Keratinocyte (primary cell): ENCODE data around the gene LANCL1. TPM values are rescaled to one million over a fixed set of nuclear protein-coding genes. Genes with fewer than 3 reads are reported as not detected.

Experiments
- DNase-seq: peaks from one replicate; pipeline ENCODE4 v3.0.0-alpha.2; 2011; ENCODE audit warnings: low read depth, missing footprints, low spot score
- FAIRE-seq: peaks from 2 replicates; lab custom pipeline; 2011; peaks lifted over from hg19 to GRCh38; lab: Jason Lieb, UNC
- H2AFZ ChIP-seq: 2 replicates; pipeline ENCODE4 v1.6.0; 2012; ENCODE audit warnings: low read length, control low read depth, inconsistent platforms; ENCODE audit not compliant: control insufficient read depth
- H3K27ac ChIP-seq: 2 replicates; pipeline ENCODE4 v1.5.1; 2011; ENCODE audit warnings: low read length; ENCODE audit not compliant: control insufficient read depth, insufficient read depth
- H3K27me3 ChIP-seq: 3 replicates; pipeline ENCODE4 v1.6.0; 2011; ENCODE audit warnings: low read length; ENCODE audit not compliant: control insufficient read depth, insufficient read depth; ENCODE audit errors: extremely low read depth
- H3K36me3 ChIP-seq, 2 experiments: 2 replicates in 1 of 2; 3 replicates in 1 of 2; pipeline ENCODE4 v1.5.1; 2011; ENCODE audit warnings: low read length in 2 of 2, mild to moderate bottlenecking in 1 of 2; ENCODE audit not compliant: control insufficient read depth in 2 of 2, insufficient read depth in 2 of 2; ENCODE audit errors: extremely low read depth in 1 of 2
- H3K4me1 ChIP-seq: 3 replicates; pipeline ENCODE4 v1.5.1; 2011; ENCODE audit warnings: low read length; ENCODE audit not compliant: control insufficient read depth, insufficient read depth; ENCODE audit errors: extremely low read depth
- H3K4me2 ChIP-seq: 3 replicates; pipeline ENCODE4 v1.6.0; 2011; ENCODE audit warnings: low read depth, low read length; ENCODE audit not compliant: control insufficient read depth, insufficient read depth; ENCODE audit errors: extremely low read depth
- H3K4me3 ChIP-seq, 3 experiments: fragments of 200-600 bp in 1 of 3; sonication (generic) in 1 of 3; 2 replicates in 2 of 3; 3 replicates in 1 of 3; pipeline ENCODE4 v1.5.1; 2011 to 2016; ENCODE audit warnings: low read length in 3 of 3, mild to moderate bottlenecking in 3 of 3, control low read depth in 2 of 3, inconsistent platforms in 1 of 3, low read depth in 1 of 3, mixed read lengths in 1 of 3, mixed run types in 1 of 3, moderate library complexity in 1 of 3; ENCODE audit not compliant: control insufficient read depth in 2 of 3, insufficient read depth in 2 of 3; ENCODE audit errors: extremely low read depth in 1 of 3
- H3K79me2 ChIP-seq: 2 replicates; pipeline ENCODE4 v1.6.0; 2012; ENCODE audit warnings: low read length; ENCODE audit not compliant: control insufficient read depth, insufficient read depth
- H3K9ac ChIP-seq: 3 replicates; pipeline ENCODE4 v1.6.0; 2011; ENCODE audit warnings: low read length; ENCODE audit not compliant: control insufficient read depth, insufficient read depth; ENCODE audit errors: extremely low read depth
- H3K9me1 ChIP-seq: 3 replicates; pipeline ENCODE4 v1.6.0; 2011; ENCODE audit warnings: low read length; ENCODE audit not compliant: control insufficient read depth, insufficient read depth; ENCODE audit errors: extremely low read depth
- H3K9me3 ChIP-seq: 2 replicates; pipeline ENCODE4 v1.5.1; 2012; ENCODE audit warnings: low read depth, low read length; ENCODE audit not compliant: control insufficient read depth
- H4K20me1 ChIP-seq: 3 replicates; pipeline ENCODE4 v1.6.0; 2011; ENCODE audit warnings: low read length; ENCODE audit not compliant: control insufficient read depth, insufficient read depth; ENCODE audit errors: extremely low read depth
- CTCF ChIP-seq, 3 experiments: IDR thresholded peaks in 1 of 3; conservative IDR thresholded peaks in 1 of 3; optimal IDR thresholded peaks in 1 of 3; 2 replicates in 2 of 3; 3 replicates in 1 of 3; pipeline versions ENCODE3 to v1.5.1; 2011; ENCODE audit warnings: low read length in 3 of 3, mild to moderate bottlenecking in 3 of 3, moderate library complexity in 2 of 3, control low read depth in 1 of 3, inconsistent platforms in 1 of 3; ENCODE audit not compliant: insufficient read depth in 2 of 3; ENCODE audit errors: extremely low read depth in 1 of 3
- EZH2 ChIP-seq: IDR thresholded peaks from one replicate; pipeline ENCODE4 v1.6.1; 2012; ENCODE audit warnings: inconsistent platforms, mild to moderate bottlenecking, low read length, moderate library complexity
- dilution Hi-C: fragments of 300-500 bp; cut with MboI; formaldehyde crosslinking; loops from one replicate; pipeline ENCODE4 v1.7.0; 2020; ENCODE audit warnings: low sequenced_read_pairs; ENCODE audit not compliant: extremely low pct_ligation_motif_present
- polyA plus RNA-seq, 5 experiments: library from polyadenylated mRNA; depleted of rRNA in 3 of 5; stranded (reverse) in 3 of 5; stranded (forward) in 1 of 5; unstranded in 1 of 5; fragments of >200 nt; gene quantifications; 1 replicate in 1 of 5; 2 replicates in 3 of 5; 3 replicates in 1 of 5; pipeline versions ENCODE4 v1.2.1 to v1.2.3, GENCODE V29; 2011 to 2012; ENCODE audit warnings: missing spikeins in 2 of 5, low read depth in 1 of 5, low replicate concordance in 1 of 5

Gene LANCL1
- polyA plus RNA-seq, 1 donor (not counting 4 experiments of a cell fraction or from before 2014, with no cell fraction given) = 86.4 TPM

- no peaks in the 10 kb centered on the region for H3K36me3 ChIP-seq
- H3K27ac ChIP-seq = no peak overlapping the region
- FAIRE-seq = no peak
- no peaks in the 10 kb centered on the region for H4K20me1 ChIP-seq
- TF ChIP-seq CTCF (optimal IDR thresholded peaks at IDR 0.05 in 1 of 3, IDR thresholded peaks at IDR 0.05 in 1 of 3, conservative IDR thresholded peaks at IDR 0.05 in 1 of 3; ENCODE audit: extremely low read depth in 1 of 3, insufficient read depth in 2 of 3, low read length in 3 of 3) (no peak), EZH2 (no peak)
- no peak overlapping the region for H3K4me3 ChIP-seq
- no peak overlapping the region for H3K9ac ChIP-seq
- no peaks in the 10 kb centered on the region for H3K27me3 ChIP-seq
- peaks cover 5% of the 10 kb centered on the region for H3K4me1 ChIP-seq
- H2AFZ ChIP-seq = no peak overlapping the region
- H3K9me3 ChIP-seq = no peaks in the 10 kb centered on the region
- H3K79me2 ChIP-seq = peaks cover 9% of the 10 kb centered on the region
- H3K9me1 ChIP-seq = no peaks in the 10 kb centered on the region
- dilution Hi-C loops = no loop called here
- no peak overlapping the region for H3K4me2 ChIP-seq
- DNase-seq = no peak
Measured at GRCh38 chr2:210480764-210481163, 4.2 kb upstream of the LANCL1 start.

- no peak overlapping the region for H2AFZ ChIP-seq
- no peak overlapping the region for H3K4me3 ChIP-seq
- H3K36me3 ChIP-seq = no peaks in the 10 kb centered on the region
- no peak overlapping the region for H3K27ac ChIP-seq
- H3K9ac ChIP-seq = no peak overlapping the region
- no peaks in the 10 kb centered on the region for H4K20me1 ChIP-seq
- DNase-seq (no peak), FAIRE-seq (no peak)
- H3K4me1 ChIP-seq = peaks cover 10% of the 10 kb centered on the region
- H3K27me3 ChIP-seq = no peaks in the 10 kb centered on the region
- H3K9me1 ChIP-seq = no peaks in the 10 kb centered on the region
- H3K4me2 ChIP-seq = no peak overlapping the region
- dilution Hi-C loops = no loop called here
- peaks cover 13% of the 10 kb centered on the region for H3K79me2 ChIP-seq
- no peak for TF ChIP-seq CTCF (optimal IDR thresholded peaks at IDR 0.05 in 1 of 3, IDR thresholded peaks at IDR 0.05 in 1 of 3, conservative IDR thresholded peaks at IDR 0.05 in 1 of 3; ENCODE audit: extremely low read depth in 1 of 3, insufficient read depth in 2 of 3, low read length in 3 of 3)
- TF ChIP-seq EZH2 = no peak
- no peaks in the 10 kb centered on the region for H3K9me3 ChIP-seq
Measured at GRCh38 chr2:210480079-210480478, 3.5 kb upstream of the LANCL1 start.
